ENCODE results near the gene TNFSF9. TPM values are rescaled to one million over a fixed set of nuclear protein-coding genes. Genes with fewer than 3 reads are reported as not detected.

The TNFSF9 gene
- polyA plus RNA-seq, 1 of the 3 experiments (the other 2 are of a cell fraction) = 10.7 TPM

- no peaks in the 10 kb centered on the region for H3K9me2 ChIP-seq
- H2AFZ ChIP-seq (ENCODE audit: low read depth) = peak overlapping the region; percentile 69
- peak overlapping the region; percentile 94 for H3K4me2 ChIP-seq
- DNase-seq = peak; percentile 90
- WGBS (ENCODE audit: low lambda C conversion rate) = 3% methylated on average over 20 of the region's 26 CpGs
- H3K9me3 ChIP-seq = no peaks in the 10 kb centered on the region
- CTCF ChIA-PET = interaction anchor here (0.7 to 2.9 kb wide), 22 partner anchors 10 to 477 kb away, joined by 3 to 20 read pairs (median 4); partner anchors contain the start of gene DENND1C
- H3K36me3 ChIP-seq (replicated peaks in 1 of 2; ENCODE audit: control insufficient read depth in 1 of 2, insufficient read depth in 2 of 2, low read length in 1 of 2) = no peaks in the 10 kb centered on the region
- no peaks in the 10 kb centered on the region for H4K20me1 ChIP-seq (ENCODE audit: insufficient read depth)
- H3K27me3 ChIP-seq (ENCODE audit: insufficient read depth) = no peaks in the 10 kb centered on the region
- H3K9ac ChIP-seq = peak overlapping the region; percentile 59; the same call in 1 of the 2 replicates
- peaks cover 7% of the 10 kb centered on the region for H3F3A ChIP-seq (replicated peaks; ENCODE audit: insufficient read depth)
- POLR2A ChIA-PET = interaction anchor here (0.6 kb wide), 1 partner anchor 28 kb away, joined by 3 read pairs; no protein-coding TSS in a partner anchor
- no peaks in the 10 kb centered on the region for H3K79me2 ChIP-seq (ENCODE audit: insufficient read depth)
- H3K4me3 ChIP-seq (ENCODE audit: low read depth in 2 of 2, low read length in 1 of 2) = peak overlapping the region; percentile 57 to 66
- peaks cover 6 to 8% of the 10 kb centered on the region in 2 experiments; a peak in 1 of 4 replicates for H3K4me1 ChIP-seq (ENCODE audit: control insufficient read depth in 1 of 2, insufficient read depth in 2 of 2, low read depth in 1 of 2, low read length in 1 of 2)
- H3K27ac ChIP-seq (ENCODE audit: low read depth in 2 of 2, low read length in 1 of 2) = peak overlapping the region in 1 of 2 experiments; percentile 41; a peak in 2 of 4 replicates
- TF ChIP-seq FOXM1 (IDR thresholded peaks at IDR 0.05; ENCODE audit: low read depth) (no peak), CTCF (IDR thresholded peaks at IDR 0.05) (no peak), MAX (IDR thresholded peaks at IDR 0.05; ENCODE audit: low read depth) (no peak), TCF12 (IDR thresholded peaks at IDR 0.05) (no peak), POLR2AphosphoS5 (IDR thresholded peaks at IDR 0.05; ENCODE audit: low read depth, low read length) (no peak), RFX5 (IDR thresholded peaks at IDR 0.05; ENCODE audit: low read length) (no peak), IRF3 (IDR thresholded peaks at IDR 0.05; ENCODE audit: low read depth, low read length) (no peak), SMC3 (IDR thresholded peaks at IDR 0.05; ENCODE audit: low read depth, low read length) (no peak), MEF2A (IDR thresholded peaks at IDR 0.05; ENCODE audit: borderline replicate concordance, low read depth) (no peak), NRF1 (IDR thresholded peaks at IDR 0.05; ENCODE audit: low read depth, low read length) (no peak), ZBTB33 (IDR thresholded peaks at IDR 0.05; ENCODE audit: borderline replicate concordance, low read depth) (no peak), GATA2 (CRISPR knock-in tag; IDR thresholded peaks at IDR 0.05) (no peak), REST (IDR thresholded peaks at IDR 0.05; ENCODE audit: low read depth, low read length) (no peak), TAF1 (IDR thresholded peaks at IDR 0.05; ENCODE audit: borderline replicate concordance, low read depth, low read length) (no peak), JUND (IDR thresholded peaks at IDR 0.05) (no peak), NFIC (IDR thresholded peaks at IDR 0.05; ENCODE audit: borderline replicate concordance) (no peak), GABPA (IDR thresholded peaks at IDR 0.05; ENCODE audit: low read depth) (peak; percentile 36; the same call in 1 of the 2 replicates), USF2 (IDR thresholded peaks at IDR 0.05; ENCODE audit: borderline replicate concordance, low read depth, low read length) (no peak), PBX3 (IDR thresholded peaks at IDR 0.05) (peak; percentile 82), FOXJ3 (CRISPR knock-in tag; IDR thresholded peaks at IDR 0.05) (no peak), TEAD4 (IDR thresholded peaks at IDR 0.05; ENCODE audit: borderline replicate concordance, insufficient read depth) (no peak), MXI1 (IDR thresholded peaks at IDR 0.05; ENCODE audit: low read depth, low read length) (0 out of 2 replicates have a peak, but pooled peaks have one; percentile 19)
Observed at GRCh38 chr19:6516018-6516658, 14.7 kb upstream of the TNFSF9 start.

All from SK-N-SH (cell line).